WERI-Rb-1 (cell line): ENCODE results near the gene HIRA.

ENCODE experiments used
- DNase-seq: peaks from one replicate; pipeline ENCODE4 v3.0.0-alpha.2; 2020
- H3K27ac ChIP-seq: fragments of 250-450 bp; sonication (Bioruptor Pico); 2 replicates; pipeline ENCODE4 v1.5.1; 2020; ENCODE audit warnings: mild to moderate bottlenecking, moderate library complexity
- H3K27me3 ChIP-seq: fragments of 250-450 bp; sonication (Bioruptor Pico); 2 replicates; pipeline ENCODE4 v1.5.1; 2021; ENCODE audit warnings: mild to moderate bottlenecking, low read depth, moderate library complexity; ENCODE audit not compliant: insufficient read depth, severe bottlenecking
- H3K36me3 ChIP-seq: fragments of 250-450 bp; sonication (Bioruptor Pico); 2 replicates; pipeline ENCODE4 v1.5.1; 2020; ENCODE audit warnings: mild to moderate bottlenecking, moderate library complexity
- H3K4me3 ChIP-seq: 2 replicates; pipeline ENCODE4 v1.5.1; 2011; ENCODE audit warnings: low read depth, mild to moderate bottlenecking, control low read depth, low read length
- H3K9me3 ChIP-seq: fragments of 250-450 bp; sonication (Bioruptor Pico); 2 replicates; pipeline ENCODE4 v1.5.1; 2021; ENCODE audit warnings: mild to moderate bottlenecking, moderate library complexity; ENCODE audit not compliant: severe bottlenecking
- TF ChIP-seq, protein P1 (sequence below): IDR thresholded peaks from 2 replicates; pipeline ENCODE4 v1.5.1; 2011; ENCODE audit warnings: low read depth, mild to moderate bottlenecking, control low read depth, inconsistent platforms, low read length

HIRA gene

DNA sequence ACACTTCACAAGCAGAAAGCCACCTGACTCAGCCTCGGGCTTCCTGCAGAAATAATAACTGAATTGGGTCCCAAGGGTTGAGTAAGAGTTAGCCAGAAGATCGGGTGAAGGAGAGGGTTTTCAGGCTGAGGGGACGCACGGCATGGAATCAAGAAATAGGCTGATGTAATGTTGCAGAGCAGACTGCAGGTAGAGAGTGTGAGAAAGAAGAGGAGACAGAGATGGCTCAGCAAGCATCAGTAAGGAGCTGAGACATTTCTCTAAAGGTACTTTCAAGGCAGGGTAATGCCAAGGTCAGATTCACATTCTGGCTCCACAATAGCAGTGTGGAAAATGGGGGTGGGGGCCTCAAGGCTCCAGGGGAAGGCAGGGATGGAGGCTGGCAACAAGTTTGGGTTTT lies 18.6 kb downstream of the HIRA start:
- TF ChIP-seq, protein P1, sequence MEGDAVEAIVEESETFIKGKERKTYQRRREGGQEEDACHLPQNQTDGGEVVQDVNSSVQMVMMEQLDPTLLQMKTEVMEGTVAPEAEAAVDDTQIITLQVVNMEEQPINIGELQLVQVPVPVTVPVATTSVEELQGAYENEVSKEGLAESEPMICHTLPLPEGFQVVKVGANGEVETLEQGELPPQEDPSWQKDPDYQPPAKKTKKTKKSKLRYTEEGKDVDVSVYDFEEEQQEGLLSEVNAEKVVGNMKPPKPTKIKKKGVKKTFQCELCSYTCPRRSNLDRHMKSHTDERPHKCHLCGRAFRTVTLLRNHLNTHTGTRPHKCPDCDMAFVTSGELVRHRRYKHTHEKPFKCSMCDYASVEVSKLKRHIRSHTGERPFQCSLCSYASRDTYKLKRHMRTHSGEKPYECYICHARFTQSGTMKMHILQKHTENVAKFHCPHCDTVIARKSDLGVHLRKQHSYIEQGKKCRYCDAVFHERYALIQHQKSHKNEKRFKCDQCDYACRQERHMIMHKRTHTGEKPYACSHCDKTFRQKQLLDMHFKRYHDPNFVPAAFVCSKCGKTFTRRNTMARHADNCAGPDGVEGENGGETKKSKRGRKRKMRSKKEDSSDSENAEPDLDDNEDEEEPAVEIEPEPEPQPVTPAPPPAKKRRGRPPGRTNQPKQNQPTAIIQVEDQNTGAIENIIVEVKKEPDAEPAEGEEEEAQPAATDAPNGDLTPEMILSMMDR = no peak
- no peaks in the 10 kb centered on the region for H3K27me3 ChIP-seq
- no peaks in the 10 kb centered on the region for H3K9me3 ChIP-seq
- H3K36me3 ChIP-seq = peaks cover 29% of the 10 kb centered on the region
- H3K27ac ChIP-seq = no peak overlapping the region
- no peak for DNase-seq
- no peak overlapping the region for H3K4me3 ChIP-seq

DNA sequence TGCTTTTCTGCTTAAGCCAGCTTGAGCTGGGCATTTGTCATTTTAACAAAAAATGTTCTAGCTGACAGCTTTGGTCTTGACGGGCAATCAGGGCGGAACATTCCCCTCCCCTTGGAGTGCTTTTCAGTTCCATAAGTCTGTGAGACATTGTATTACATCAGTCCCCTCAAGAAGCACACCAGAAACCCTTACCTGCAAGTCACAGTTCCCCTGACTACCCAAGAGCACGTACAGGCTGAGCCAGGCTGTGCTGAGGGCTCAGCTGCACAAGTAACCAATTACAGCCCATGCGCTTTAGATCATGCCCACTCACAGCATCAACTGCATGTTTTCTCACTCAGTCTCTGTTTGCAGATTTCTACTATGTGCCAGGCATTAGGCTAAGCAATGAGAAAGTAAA lies 19.1 kb downstream of the HIRA start:
- DNase-seq = no peak
- no peaks in the 10 kb centered on the region for H3K9me3 ChIP-seq
- H3K4me3 ChIP-seq = no peak overlapping the region
- H3K27ac ChIP-seq = no peak overlapping the region
- peaks cover 34% of the 10 kb centered on the region for H3K36me3 ChIP-seq
- H3K27me3 ChIP-seq = no peaks in the 10 kb centered on the region
- TF ChIP-seq, protein P1 = no peak

DNA sequence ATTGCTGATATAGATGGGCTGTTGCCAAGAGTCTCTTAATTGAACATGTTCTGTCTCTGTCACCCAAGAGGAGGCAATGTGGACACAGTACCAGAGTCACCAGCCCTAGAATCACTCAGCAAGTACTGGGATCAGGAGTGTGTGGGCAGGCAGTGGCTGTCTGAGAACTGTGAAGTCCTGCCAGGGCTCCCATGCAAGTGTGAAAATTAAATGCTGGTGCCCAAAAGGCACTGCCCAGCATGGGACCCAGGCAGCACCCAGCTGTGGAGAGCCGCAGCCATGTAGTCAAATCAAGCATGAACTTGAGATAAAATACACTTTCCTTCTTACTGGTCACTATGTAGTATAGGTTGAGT lies 19.9 kb downstream of the HIRA start:
- Histone ChIP-seq H3K4me3 (no peak overlapping the region), H3K9me3 (no peaks in the 10 kb centered on the region), H3K27ac (no peak overlapping the region), H3K27me3 (no peaks in the 10 kb centered on the region), H3K36me3 (peaks cover 38% of the 10 kb centered on the region)
- DNase-seq = no peak
- TF ChIP-seq, protein P1 = no peak

DNA sequence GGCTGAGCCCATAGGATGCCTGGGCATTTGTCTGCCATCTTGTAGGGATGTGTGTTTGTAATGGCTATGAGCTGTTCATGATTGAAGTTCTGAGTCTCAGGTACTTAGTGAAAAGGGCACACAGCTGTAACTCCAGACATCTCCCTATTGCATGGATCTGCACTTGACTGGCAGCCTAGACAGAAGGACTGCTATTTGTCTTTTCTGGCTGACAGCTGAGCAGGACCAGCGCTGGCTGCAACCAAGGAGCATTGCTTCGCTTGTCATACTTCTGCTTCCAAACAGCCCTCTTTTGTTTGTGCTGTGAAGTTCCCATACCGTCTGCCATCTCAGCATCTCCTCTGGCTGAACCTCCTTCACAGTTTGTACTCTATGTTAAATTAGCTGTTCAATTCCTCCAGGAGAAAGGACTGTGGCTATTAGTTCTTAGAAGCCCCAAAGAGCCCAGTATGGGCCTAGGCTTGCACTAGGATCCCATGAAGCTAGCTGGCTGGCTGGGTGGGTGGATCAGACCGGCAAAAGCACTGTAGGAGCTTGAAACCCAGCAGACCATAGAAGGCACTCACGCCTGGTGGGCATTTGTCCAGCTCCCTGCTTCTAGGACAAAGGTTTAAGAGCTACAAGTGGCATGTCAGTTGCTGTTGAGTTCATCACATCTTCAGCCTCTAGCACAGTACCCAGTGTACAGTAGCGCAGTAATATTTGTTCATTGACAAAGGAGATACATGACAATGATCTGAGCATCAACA lies 20.4 kb downstream of the HIRA start:
- Histone ChIP-seq H3K27me3 (no peaks in the 10 kb centered on the region), H3K27ac (no peak overlapping the region), H3K9me3 (no peaks in the 10 kb centered on the region), H3K36me3 (peaks cover 43% of the 10 kb centered on the region), H3K4me3 (no peak overlapping the region)
- no peak for DNase-seq
- TF ChIP-seq, protein P1 = no peak

DNA sequence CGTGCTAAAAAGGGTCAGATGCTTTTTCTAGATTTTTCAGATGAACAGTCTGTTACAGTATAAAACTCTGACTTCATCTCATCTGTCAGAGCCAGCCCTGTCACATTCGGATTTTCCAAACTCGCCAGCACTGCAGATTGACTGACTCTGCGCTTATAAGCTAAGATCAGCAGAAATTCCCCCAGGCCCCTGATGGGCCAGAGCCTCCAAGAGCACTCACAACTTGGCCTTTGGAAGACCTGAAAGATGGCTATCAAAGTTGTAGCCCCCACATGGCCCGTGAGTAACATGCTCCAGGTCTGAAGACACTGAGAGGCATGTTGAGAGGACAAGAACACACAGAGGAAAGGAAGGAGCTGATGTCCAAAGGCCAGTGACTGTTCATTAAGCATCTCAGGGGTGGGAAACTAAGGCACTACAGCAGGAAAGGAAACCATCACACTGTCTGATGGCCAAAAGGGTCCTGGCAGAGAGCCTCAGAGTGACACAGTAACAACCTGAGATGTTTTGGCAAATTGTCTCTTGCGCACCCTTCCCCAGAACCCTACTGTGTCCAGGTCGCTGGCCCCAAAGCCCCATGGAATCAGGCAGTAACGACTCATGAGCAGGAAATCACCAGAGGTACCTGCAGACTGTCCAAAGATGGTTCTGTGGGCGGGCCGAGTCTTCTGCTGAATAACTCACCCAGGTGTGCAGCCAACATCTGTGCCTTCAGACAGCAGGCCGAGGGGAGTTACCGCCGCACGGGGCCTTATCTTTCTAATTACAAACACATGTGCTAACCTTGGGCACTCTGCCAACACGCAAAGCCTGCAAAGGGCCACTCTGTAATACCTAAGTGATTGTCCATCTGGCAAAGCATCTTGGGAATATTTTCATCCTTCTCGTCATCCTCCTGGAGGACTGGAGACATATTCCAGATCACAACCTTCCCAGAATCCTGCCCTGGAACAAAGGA lies 23.6 kb downstream of the HIRA start:
- Histone ChIP-seq H3K36me3 (peaks cover 64% of the 10 kb centered on the region), H3K27ac (no peak overlapping the region), H3K9me3 (no peaks in the 10 kb centered on the region), H3K4me3 (no peak overlapping the region), H3K27me3 (no peaks in the 10 kb centered on the region)
- DNase-seq = no peak
- TF ChIP-seq, protein P1 = no peak
